ENCODE measurements around the gene NGB.

The NGB gene

DNA sequence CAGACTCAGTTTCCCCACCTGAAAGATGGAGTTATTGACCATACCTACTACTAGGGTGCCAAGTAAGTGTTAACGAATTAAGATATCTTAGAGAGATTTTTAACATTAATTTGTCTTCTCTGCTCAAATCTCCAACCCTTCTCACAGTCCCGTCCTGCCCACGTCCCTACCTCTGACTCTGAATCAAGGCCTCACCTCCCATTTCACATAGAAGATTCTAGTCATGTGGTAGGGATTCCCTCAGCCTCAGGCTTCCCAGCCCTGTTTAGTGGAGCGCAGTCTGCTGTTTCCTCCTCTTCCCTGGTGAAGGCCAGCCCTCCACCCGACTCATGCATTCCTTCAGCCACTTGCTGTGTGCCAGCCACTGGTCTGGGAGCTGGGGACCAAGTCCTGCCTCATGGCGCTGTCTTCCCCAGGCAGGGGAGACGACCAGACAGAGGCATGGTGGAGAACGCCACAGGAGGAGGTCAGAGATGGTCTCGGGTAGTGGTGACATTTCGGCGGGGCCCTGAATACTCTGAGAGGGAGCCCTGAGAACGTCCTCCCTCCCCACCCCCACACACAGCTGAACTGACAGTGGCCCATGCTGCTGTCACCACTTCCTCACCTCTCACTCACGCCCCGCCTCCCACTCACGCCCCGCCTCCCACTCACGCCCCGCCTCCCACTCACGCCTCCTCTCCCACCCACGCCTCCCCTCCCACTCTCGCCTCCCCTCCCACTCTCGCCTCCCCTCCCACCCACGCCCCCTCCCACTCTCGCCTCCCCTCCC lies 50.6 kb downstream of the NGB start:
- peaks cover 7% of the 10 kb centered on the region for H3K27me3 Mint-ChIP-seq
- H3K4me1 Mint-ChIP-seq (ENCODE audit: low read depth) = no peaks in the 10 kb centered on the region
- no peaks in the 10 kb centered on the region for H3K9me3 Mint-ChIP-seq (ENCODE audit: low read depth)
- no peaks in the 10 kb centered on the region for H3K36me3 Mint-ChIP-seq
- H3K27ac Mint-ChIP-seq = no peak overlapping the region
- no peak overlapping the region for H3K4me3 Mint-ChIP-seq

DNA sequence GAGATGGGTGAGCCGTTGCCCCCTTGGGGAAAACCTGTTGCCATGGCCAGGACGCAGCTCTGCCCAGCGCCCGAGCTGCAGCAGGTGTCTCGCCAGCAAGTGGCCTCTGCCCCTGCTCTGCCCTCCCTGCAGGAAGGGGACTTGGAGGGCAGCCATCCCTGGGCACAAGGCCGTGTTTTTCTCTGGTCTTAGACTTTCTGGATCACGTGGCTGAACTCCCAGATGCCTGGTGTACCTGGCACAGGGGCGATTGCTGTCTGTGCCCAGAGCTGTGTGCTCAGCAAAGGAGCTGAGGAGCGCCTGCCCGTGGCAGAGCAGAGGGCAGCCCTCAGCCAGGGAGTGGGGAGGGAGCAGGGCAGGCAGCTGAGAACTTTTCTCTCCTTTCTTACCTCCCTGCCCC lies 51.4 kb downstream of the NGB start:
- Mint-ChIP-seq H3K9me3 (ENCODE audit: low read depth) (no peaks in the 10 kb centered on the region), H3K36me3 (peaks cover 4% of the 10 kb centered on the region), H3K27ac (no peak overlapping the region), H3K27me3 (peaks cover 12% of the 10 kb centered on the region), H3K4me1 (ENCODE audit: low read depth) (no peaks in the 10 kb centered on the region), H3K4me3 (no peak overlapping the region)

DNA sequence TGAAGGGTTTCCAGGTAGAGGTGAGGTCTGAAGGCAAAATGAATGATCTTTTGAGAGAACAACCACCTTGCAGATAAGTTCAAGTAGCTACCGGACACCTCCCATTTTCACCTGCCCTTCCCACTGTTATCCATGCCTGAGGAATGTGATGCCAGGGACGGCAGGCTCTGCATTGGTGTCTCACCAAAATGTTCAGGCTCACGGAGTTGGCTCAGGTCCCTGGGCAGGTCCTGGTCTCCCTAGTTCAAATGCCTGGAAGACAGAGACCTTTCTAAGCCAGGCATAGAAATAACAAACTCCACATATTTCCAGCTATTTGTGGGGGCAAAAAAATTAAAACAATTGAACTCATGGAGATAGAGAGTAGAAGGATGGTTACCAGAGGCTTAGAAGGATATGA lies 53.5 kb downstream of the NGB start:
- Mint-ChIP-seq H3K27ac (no peak overlapping the region), H3K4me3 (no peak overlapping the region), H3K27me3 (peaks cover 21% of the 10 kb centered on the region), H3K36me3 (peaks cover 4% of the 10 kb centered on the region), H3K9me3 (ENCODE audit: low read depth) (no peaks in the 10 kb centered on the region), H3K4me1 (ENCODE audit: low read depth) (peaks cover 2% of the 10 kb centered on the region)

All from activated naive CD8-positive, alpha-beta T cell (primary cell).